ENCODE data around the gene LYPD6B.

Gene LYPD6B

DNA sequence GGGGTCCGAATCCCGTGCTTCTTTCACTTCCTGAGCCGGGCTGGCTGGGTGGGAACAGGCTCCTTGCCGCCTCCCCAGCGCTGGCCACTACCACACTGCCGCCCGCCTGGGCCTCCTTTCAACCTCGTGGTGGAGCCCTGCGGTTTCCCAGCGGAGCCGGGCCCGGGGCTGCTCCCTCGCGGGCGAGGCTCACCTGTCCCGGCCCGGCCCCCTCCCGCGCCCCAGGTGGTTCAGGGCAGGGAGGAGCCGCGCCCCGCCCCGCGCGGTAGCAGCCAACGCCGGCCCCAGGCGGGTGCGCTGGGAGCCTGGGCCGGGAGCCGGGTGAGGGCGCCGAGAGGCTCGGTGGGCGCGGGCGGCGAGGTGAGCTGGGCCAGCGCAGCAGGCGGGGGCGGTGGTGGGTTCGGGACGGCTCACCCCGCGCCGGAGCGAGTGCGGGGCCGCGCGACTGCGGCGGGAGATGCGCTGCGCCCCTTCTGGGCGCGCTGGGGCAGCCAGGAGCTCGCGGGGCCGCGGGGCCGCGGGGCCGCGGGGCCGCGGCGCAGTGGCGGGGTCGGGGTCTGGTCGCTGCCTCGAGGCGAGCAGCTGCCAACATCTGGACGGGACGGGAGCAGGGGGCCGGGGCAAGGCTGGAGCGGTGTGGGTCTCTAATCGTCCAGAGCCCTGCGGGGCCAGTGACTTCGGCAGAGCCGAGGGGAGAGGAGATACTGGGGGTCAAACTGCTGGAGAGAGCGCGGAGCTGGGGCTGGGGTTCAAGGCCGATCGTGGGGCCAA, at the start of gene LYPD6B:
Gene LYPD6B (plus strand): TSS at position 258 of the 771 bp plus-strand sequence. CDS start 92,250 bp downstream, outside the sequence.
- DNase-seq (ENCODE audit: low spot score) = no peak

GRCh38 chr2:148989882-148990493, 48.5 kb upstream of the LYPD6B start:
- DNase-seq (ENCODE audit: low spot score) = no peak

DNA sequence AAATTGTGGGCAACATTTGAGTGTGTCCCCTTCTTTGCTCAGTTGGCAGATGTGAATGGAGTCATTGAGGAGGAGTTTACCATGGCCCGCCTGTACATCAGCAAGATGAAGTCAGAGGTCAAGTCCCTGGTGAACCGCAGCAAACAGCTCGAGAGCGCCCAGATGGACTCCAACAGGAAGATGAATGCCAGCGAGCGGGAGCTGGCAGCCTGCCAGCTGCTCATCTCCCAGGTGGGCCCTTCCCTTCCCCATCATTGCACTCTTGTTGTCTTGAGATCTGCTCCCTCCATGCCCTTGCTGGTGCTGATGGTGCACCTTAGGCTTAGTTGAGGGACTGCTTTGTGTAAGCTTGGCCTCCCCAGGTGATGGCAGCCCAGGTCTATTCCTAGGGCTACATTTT, 47.5 kb upstream of the LYPD6B start:
- DNase-seq (ENCODE audit: low spot score) = no peak

DNA sequence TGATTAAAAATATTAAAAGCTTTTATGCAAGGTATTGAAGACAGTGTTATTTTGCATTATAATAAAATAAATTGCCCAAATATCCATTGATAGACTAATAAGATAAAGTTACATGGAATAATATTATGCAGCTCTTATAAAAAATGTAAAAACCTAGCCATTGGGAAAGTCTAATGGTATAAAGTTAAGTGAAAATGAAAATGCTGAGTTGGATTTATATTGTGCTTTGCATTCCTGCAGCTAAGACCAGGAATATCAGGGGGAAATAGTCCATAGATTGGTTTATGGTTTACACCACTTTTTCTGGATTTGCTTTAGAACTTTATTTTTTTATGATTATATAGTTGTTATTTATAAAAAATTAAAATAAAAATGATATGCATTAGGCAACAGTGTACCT, 46.1 kb upstream of the LYPD6B start:
- DNase-seq (ENCODE audit: low spot score) = no peak

DNA sequence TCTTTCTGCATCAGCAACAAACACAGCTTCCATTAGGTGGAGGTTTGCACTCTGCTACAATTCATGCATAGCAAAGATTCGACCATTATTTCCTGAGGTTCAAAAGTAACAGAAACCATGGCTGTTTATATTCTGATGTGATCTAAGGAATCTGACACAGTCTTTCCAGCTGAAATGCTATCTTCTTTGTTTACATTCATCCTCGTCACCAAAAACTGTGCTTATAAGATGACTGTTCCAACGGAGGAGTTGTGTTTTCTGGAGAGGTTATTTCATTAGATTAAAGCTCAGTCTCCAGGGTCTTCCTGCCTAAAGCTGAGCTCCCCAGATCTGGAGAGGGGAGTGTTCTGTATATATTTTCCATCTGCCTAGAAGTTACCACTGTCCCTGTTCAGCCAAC, 45.1 kb upstream of the LYPD6B start:
- DNase-seq (ENCODE audit: low spot score) = no peak

- no peak for DNase-seq (ENCODE audit: low spot score)
Observed at GRCh38 chr2:148994341-148994740, 44.2 kb upstream of the LYPD6B start.

- no peak for DNase-seq (ENCODE audit: low spot score)
Observed at GRCh38 chr2:148996805-148997204, 41.7 kb upstream of the LYPD6B start.

GRCh38 chr2:148998165-148998830, 40.2 kb upstream of the LYPD6B start:
- no peak for DNase-seq (ENCODE audit: low spot score)

GRCh38 chr2:148998831-148999200, 39.7 kb upstream of the LYPD6B start:
- DNase-seq (ENCODE audit: low spot score) = no peak

DNA sequence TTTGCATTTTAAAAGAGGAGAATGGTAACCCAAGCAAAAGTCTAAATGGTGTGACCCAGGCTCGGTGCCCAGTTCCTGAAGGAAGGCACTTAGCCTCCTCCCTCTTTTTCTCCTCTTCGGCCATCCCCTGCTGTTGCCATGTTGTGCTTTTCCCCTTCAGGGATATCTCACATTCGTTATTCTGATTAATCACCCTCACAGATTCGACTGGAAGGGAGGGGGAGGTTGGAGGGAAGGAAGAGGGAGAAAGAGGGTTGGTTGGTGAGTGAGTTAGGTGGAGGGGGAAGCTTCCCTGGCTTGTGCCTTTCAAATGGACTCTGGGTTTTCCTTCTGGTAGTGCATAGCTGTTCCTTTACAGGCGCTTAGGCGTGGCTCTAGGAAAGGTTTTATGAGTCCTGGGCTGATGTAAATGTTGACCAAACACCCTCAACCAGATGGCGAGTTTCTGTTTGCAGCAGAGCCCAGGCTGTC, 39.0 kb upstream of the LYPD6B start:
- DNase-seq (ENCODE audit: low spot score) = no peak

DNA sequence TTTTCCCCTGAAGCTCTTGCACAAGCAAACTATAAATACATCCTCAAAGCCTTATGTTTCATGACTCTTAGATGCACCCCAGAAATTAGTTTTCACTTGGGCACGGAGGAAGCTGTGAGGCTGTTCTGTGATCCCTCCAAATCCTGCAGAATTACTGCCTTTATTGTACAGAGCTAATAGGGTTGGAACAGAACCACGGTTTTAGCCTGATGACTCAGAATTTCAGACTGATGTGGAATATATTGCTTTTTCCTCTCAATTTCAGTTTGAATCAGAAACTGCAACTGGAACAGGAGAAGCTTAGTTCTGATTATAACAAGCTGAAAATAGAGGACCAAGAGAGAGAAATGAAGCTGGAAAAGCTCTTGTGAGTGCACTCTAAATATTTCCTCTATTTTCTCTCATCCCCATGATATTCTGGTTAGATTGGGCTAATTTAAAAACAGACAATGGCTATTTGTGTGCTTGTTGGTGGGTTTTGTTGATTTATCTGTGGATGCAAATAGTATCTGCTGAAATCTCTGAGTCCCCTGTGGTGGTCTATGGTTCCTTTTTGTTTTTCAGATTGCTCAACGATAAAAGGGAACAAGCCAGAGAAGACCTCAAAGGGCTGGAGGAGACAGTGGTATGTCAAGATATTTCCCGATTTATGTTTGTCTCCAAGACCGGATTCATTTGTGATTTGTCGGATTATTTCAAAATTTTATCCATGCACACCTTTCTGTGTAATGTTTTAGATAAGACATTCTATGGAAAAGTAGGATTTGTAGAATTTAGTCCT, 38.2 kb upstream of the LYPD6B start:
- no peak for DNase-seq (ENCODE audit: low spot score)

DNA sequence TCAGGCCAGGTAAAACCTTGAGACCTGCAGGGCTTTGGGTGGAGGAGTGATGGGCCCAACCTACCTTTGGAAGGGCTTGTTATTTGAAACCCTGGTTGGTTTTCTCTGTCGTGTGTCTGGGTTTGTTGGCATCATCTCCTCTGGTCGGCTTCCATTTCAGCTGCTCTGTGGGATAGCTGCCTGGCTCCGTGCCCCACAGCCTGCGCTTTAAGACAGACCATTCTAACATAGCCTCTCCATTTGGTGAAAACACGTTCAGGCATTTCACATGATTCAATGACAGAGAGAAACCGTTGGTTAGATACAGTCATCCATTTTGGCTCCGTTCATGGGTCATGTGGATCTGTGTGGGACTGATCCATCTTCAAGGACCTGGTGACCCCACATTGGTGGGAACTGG, 37.0 kb upstream of the LYPD6B start:
- no peak for DNase-seq (ENCODE audit: low spot score)

DNA sequence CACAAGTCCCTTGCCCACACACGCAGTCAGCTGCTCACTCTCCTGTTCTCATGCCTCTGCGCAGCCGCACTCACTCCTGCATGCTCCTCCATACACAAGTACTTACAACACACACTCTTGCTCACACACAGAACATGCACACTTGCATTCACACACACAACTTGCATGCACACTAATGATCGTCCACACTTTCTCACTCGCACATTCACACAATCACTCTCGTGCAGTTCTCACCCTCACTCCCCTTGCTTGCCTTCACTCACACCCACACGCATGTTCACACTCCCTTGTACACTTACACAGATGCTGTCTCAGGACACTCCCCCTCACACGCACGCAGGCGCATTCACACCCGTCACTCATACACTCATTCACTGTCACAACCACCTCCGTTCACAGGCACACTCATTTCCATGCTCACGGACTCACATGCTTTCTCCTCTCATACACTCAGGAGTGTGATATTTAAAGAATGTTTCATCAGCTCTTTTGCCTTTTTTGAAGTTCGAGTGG, 36.1 kb upstream of the LYPD6B start:
- no peak for DNase-seq (ENCODE audit: low spot score)

GRCh38 chr2:149002891-149003740, 35.4 kb upstream of the LYPD6B start:
- no peak for DNase-seq (ENCODE audit: low spot score)

DNA sequence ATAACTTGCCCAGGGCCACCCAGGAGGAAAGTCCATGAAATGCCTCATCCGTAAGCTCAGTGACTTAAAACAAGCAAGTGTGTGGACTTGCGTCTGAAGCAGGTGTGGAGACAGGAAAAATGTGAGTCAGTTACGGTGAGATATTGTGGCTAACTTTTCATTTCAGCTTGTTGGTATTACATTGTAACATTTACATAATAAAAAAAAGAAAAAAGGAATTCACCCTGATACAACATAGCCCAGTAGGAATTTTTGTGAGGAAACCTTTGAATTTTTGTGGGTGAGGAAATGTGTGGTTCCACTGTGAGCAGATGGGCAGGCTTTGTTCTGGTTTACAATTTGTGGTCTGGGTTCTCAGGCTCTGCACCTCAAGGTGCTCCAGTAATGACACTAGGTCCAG, 33.7 kb upstream of the LYPD6B start:
- DNase-seq (ENCODE audit: low spot score) = no peak

DNA sequence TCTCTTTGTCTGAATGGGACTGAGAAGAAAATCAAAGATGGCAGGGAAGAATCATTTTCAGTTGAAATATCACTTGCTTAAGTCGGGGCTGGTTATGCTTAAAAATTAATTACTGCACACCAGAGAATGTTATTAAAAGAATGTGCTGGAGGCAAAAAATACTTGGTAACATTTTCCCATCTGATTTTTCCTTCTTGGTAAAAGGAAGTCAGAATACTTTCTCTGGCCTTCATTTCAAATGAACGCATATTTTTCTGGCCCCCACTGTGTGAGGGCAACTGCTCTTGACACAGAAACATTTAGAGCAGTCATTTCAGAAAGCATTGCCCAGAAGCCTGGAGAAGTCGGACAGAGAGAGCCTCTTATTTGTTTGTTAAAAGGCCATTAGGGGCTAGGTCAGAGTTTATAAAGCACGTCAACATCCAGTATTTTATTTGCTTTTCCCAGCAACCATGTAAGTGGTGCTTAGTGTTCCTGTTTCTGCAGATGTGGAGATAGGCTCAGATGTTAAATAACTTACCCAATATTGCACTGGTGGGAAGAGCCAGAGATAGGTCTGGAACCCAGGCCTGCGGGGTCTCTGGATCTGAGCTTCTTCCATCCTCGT, 32.9 kb upstream of the LYPD6B start:
- no peak for DNase-seq (ENCODE audit: low spot score)

GRCh38 chr2:149006883-149007543, 31.5 kb upstream of the LYPD6B start:
- no peak for DNase-seq (ENCODE audit: low spot score)

GRCh38 chr2:149008381-149008780, 30.1 kb upstream of the LYPD6B start:
- no peak for DNase-seq (ENCODE audit: low spot score)

GRCh38 chr2:149009576-149010461, 28.7 kb upstream of the LYPD6B start:
- no peak for DNase-seq (ENCODE audit: low spot score)
